ENCODE data around the gene DUSP16.
"Not testable (repeated sequence)": the region's sequence is repeated elsewhere in the genome, so short reads cannot be mapped to it uniquely, and the experiment has no call there.

The DUSP16 gene

GRCh38 chr12:12521044-12521485, 41.6 kb downstream of the DUSP16 start:
- no peak for DNase-seq (ENCODE audit: low read depth in 2 of 2)

- DNase-seq (ENCODE audit: low read depth in 2 of 2): no peak
Observed at GRCh38 chr12:12520273-12520672, 42.4 kb downstream of the DUSP16 start.

- DNase-seq (ENCODE audit: low read depth in 2 of 2): no peak
Observed at GRCh38 chr12:12519354-12519998, 43.2 kb downstream of the DUSP16 start.

GRCh38 chr12:12518919-12519318, 43.7 kb downstream of the DUSP16 start:
- DNase-seq (ENCODE audit: low read depth in 2 of 2): no peak

GRCh38 chr12:12518464-12518845, 44.2 kb downstream of the DUSP16 start:
- no peak for DNase-seq (ENCODE audit: low read depth in 2 of 2)

- DNase-seq (ENCODE audit: low read depth in 2 of 2): no peak
Observed at GRCh38 chr12:12513416-12514006, 49.2 kb downstream of the DUSP16 start.

DNA sequence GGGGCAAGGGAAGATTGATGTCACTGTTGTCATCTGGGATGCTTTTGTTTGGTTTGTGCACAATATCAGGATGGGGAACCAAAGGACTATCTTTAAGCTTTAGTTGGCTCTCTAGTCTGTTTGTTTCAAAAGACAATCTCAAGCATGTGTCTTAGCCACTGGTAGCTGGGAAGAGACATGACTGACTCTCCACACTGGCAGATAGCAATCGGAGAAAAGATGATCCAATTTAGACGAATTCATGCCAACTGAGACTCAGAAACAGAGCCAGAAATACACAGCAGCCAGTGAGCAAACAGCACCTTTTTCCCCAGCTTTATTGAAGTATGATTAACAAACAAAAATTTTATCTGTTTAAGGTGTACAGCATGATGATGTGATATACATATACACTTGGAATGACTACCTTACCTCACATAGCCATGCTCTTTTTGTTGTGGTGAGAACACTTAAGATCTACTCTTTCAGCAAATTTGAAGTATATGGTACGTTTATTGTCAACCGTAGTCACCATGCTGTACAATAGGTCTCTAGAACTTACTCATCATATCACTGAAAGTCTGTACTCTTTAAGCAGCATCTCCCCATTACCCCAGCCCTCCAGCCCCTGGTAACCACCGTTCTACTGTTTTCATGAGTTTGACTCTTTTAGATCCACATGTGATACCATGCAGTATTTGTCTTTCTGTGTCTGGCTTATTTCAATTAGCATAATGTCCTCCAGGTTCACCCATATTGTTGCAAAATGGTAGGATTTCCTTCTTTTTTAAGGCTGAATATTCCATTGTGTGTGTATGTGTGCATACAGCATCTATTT, 50.6 kb downstream of the DUSP16 start:
- no peak for DNase-seq (ENCODE audit: low read depth in 2 of 2)

- DNase-seq (ENCODE audit: low read depth in 2 of 2): no peak
Observed at GRCh38 chr12:12511021-12511783, 51.5 kb downstream of the DUSP16 start.

GRCh38 chr12:12510551-12510950, 52.1 kb downstream of the DUSP16 start:
- no peak for DNase-seq (ENCODE audit: low read depth in 2 of 2)

DNA sequence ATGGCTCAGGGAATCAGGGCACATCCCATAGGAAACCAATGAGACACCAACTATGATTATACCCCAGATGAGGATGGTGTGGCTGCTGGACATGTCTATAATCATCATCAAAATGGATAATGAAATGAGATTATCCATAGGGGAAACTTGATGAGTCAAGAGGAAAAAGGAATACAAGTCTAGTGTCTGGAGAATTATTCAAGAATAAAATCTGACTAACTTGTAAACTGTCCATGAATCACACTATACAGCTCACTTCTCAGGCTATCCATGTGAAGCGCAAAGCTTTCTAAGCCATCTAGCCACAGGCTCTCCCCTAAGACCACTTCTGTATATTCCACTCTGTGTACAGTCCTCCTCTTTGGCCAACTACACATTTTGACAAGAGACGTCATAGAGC, 52.5 kb downstream of the DUSP16 start:
- DNase-seq (ENCODE audit: low read depth in 2 of 2): no peak

- no peak for DNase-seq (ENCODE audit: low read depth in 2 of 2)
Observed at GRCh38 chr12:12508612-12509011, 54.1 kb downstream of the DUSP16 start.

GRCh38 chr12:12507121-12507520, 55.5 kb downstream of the DUSP16 start:
- no peak for DNase-seq (ENCODE audit: low read depth in 2 of 2)

DNA sequence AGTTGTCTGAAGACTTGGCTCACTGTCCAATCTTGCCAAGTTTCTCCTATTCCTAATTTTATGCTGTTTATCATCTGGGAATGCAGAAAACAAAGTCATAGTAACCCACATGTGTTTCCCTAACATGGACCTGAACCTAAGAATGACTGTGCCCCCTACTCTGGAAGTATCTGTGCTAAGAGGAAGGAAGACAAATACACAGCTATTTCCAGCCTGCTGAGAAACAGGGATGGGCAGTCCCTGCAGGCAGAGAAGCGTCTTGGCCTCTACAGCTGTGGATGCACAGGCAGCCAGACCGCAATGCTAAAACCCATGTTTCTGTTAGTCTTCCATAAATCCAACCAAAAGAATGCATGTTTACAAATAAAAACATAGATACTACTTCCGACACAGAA, 56.2 kb downstream of the DUSP16 start:
- no peak for DNase-seq (ENCODE audit: low read depth in 2 of 2)

GRCh38 chr12:12505544-12506495, 56.8 kb downstream of the DUSP16 start:
- DNase-seq (ENCODE audit: low read depth in 2 of 2): no peak

DNA sequence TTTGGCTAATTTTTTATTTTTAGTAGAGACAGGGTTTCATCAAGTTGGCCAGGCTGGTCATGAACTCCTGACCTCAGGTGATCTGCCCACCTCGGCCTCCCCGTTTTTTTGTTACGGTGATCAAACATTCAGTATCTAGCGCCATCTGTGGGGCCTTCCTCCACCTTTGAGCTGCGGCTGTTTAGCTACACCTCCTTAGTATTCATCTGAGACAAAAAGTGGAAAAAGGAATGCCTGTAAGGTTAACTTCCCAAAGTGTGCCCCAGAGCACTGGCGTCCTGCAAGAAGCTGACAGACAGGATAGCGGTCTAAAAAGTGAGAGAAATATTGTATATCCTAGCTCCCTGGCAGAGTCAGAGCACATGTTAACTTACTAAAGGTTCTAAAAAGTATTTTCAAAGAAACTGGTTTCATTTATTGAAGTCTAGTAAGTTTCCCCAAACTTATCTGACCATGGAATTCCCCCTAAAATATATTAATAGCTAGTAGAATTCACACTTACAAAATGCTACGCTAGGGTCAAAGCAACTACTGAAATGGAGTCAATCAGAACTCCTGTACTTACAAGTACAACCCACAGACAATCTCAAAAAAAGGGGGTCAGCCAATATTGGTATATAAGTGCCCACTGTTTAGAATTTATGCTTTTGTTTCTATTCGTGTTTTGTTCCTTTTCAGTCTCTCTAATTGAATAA, 59.1 kb downstream of the DUSP16 start:
- peak in 1 of 2 donors; percentile 10 for DNase-seq (ENCODE audit: low read depth in 2 of 2)

GRCh38 chr12:12502815-12503151, 59.9 kb downstream of the DUSP16 start:
- DNase-seq (ENCODE audit: low read depth in 2 of 2): no peak

DNA sequence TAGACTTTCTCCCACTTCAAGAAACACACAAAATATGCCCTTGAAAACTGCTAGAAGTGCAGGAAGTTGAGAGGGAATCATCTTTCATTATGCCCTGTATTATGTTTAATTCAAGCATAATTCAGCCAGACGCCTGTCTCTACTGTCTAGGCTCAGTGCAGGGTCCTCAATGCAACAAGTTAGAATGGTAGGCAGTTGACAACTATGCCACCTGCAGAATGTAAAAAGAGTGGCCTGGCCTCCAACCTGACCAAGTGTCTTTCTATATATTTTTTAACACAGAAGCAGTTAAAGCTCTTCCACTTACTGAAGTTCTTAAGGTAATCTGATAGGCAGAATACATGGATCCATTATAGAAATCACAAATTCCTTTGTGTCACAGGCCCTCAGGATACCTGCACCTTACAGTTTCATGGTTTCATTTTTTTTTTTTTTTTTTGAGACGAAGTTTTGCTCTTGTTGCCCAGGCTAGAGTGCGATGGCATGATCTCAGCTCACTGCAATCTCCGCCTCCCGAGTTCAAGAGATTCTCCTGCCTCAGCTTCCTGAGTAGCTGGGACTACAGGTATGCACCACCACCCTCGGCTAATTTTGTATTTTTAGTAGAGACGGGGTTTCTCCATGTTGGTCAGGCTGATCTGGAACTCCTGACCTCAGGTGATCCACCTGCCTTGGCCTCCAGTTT, 60.4 kb downstream of the DUSP16 start:
- not testable (repeated sequence) for DNase-seq (ENCODE audit: low read depth in 2 of 2)

DNA sequence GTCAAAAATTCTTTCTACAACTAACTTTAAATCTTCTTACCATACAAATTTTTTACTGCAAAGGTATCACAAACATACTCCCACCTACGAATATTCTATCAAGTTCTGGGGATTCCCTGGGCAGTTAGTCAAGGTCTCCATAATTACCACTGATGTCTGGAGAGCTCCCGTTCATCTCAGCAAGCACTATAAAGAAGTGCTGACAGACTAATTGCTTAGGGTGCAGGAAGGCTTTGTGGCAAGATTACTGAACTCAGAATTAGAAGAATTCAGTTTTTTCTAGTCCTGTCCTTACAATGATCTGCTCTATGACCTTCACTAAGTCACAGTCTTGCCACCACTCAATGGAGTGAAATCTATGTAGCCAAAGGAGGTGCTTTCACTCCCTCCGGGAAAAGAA, 61.5 kb downstream of the DUSP16 start:
- no peak for DNase-seq (ENCODE audit: low read depth in 2 of 2)

DNA sequence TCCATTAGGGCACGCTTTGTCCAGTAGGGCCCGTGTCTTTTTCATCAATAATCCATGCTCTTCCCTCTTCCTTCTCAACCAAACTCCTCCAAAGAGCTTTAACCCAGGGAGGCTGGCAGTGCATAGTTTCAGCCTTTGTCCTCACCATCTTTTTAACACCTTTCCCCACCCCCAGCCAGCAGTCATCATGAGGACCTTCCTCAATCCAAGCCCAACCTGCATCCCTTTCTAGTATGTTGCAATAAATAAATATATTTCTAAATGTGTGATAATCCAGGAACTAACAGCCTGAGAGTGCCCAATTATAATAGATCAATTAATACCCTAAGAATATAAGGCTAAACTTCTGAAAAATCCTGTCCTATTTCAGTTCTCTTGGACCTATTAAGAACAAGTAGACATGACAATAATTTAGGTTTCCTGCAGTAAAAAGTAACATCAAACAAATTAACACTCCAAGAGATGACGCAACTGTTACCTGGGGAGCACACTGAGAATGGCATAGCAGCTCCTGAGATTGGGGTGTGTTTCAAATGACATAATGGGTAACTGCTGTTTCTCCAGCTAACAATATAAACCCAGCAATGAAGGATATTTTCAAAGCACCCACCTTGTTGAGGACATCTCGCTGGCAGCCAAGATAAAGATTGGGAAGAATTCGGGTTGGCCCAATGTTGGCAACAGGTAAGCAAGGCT, 62.6 kb downstream of the DUSP16 start:
- no peak for DNase-seq (ENCODE audit: low read depth in 2 of 2)
